Hematopoietic multipotent progenitor cell (in vitro differentiated cells): ENCODE measurements around the gene MAGI3. TPM values are rescaled to one million over a fixed set of nuclear protein-coding genes. Genes with fewer than 3 reads are reported as not detected.
"Not testable (repeated sequence)": the region's sequence is repeated elsewhere in the genome, so short reads cannot be mapped to it uniquely, and the experiment has no call there.

Experiments
- DNase-seq, 3 donors: peaks; one replicate each; pipeline ENCODE4 v3.0.0-alpha.2; 2011 to 2015; ENCODE audit warnings: low read depth in 2 of 3, low spot score in 2 of 3
- total RNA-seq: library from RNA; depleted of rRNA; stranded (reverse); fragments of >200 nt; gene quantifications from one replicate; pipeline ENCODE4 v1.2.3, GENCODE V29; 2012

MAGI3 gene
- total RNA-seq, 1 donor, result 1.6 TPM

- DNase-seq, result no peak
Observed at GRCh38 chr1:113508364-113509164, 118.2 kb downstream of the MAGI3 start.

- not testable (repeated sequence) for DNase-seq
Observed at GRCh38 chr1:113509766-113510165, 119.5 kb downstream of the MAGI3 start.

GRCh38 chr1:113511269-113511668 is 121.0 kb downstream of the MAGI3 start:
- no peak for DNase-seq

- DNase-seq, result no peak
Observed at GRCh38 chr1:113515498-113515897, 125.2 kb downstream of the MAGI3 start.

GRCh38 chr1:113517346-113517745 is 127.0 kb downstream of the MAGI3 start:
- no peak for DNase-seq

- DNase-seq, result no peak
Observed at GRCh38 chr1:113517983-113518382, 127.7 kb downstream of the MAGI3 start.

- DNase-seq, result no peak
Observed at GRCh38 chr1:113519556-113519955, 129.2 kb downstream of the MAGI3 start.

- no peak for DNase-seq
Observed at GRCh38 chr1:113530021-113530420, 139.7 kb downstream of the MAGI3 start.

- no peak for DNase-seq
Observed at GRCh38 chr1:113531321-113531720, 141.0 kb downstream of the MAGI3 start.

GRCh38 chr1:113533061-113533460 is 142.7 kb downstream of the MAGI3 start:
- DNase-seq, result no peak

GRCh38 chr1:113534130-113534817 is 144.0 kb downstream of the MAGI3 start:
- no peak for DNase-seq

- no peak for DNase-seq
Observed at GRCh38 chr1:113534875-113535274, 144.6 kb downstream of the MAGI3 start.

- no peak for DNase-seq
Observed at GRCh38 chr1:113536182-113536780, 146.0 kb downstream of the MAGI3 start.

GRCh38 chr1:113538225-113538624 is 147.9 kb downstream of the MAGI3 start:
- no peak for DNase-seq

- DNase-seq, result no peak
Observed at GRCh38 chr1:113540335-113540734, 150.0 kb downstream of the MAGI3 start.

GRCh38 chr1:113541106-113541505 is 150.8 kb downstream of the MAGI3 start:
- no peak for DNase-seq

- DNase-seq, result no peak
Observed at GRCh38 chr1:113542221-113542701, 151.9 kb downstream of the MAGI3 start.

- no peak for DNase-seq
Observed at GRCh38 chr1:113543110-113543509, 152.8 kb downstream of the MAGI3 start.

GRCh38 chr1:113545210-113545609 is 154.9 kb downstream of the MAGI3 start:
- DNase-seq, result no peak

- no peak for DNase-seq
Observed at GRCh38 chr1:113545626-113546025, 155.3 kb downstream of the MAGI3 start.

- no peak for DNase-seq
Observed at GRCh38 chr1:113551728-113552127, 161.4 kb downstream of the MAGI3 start.

- no peak for DNase-seq
Observed at GRCh38 chr1:113552244-113552643, 161.9 kb downstream of the MAGI3 start.
